ENCODE results near the gene CFL1. TPM values are rescaled to one million over a fixed set of nuclear protein-coding genes. Genes with fewer than 3 reads are reported as not detected.

The CFL1 gene
- total and polyA plus RNA-seq, 4 experiments from 2014 or later = 540 to 2,825 (median 1,686) TPM

DNA sequence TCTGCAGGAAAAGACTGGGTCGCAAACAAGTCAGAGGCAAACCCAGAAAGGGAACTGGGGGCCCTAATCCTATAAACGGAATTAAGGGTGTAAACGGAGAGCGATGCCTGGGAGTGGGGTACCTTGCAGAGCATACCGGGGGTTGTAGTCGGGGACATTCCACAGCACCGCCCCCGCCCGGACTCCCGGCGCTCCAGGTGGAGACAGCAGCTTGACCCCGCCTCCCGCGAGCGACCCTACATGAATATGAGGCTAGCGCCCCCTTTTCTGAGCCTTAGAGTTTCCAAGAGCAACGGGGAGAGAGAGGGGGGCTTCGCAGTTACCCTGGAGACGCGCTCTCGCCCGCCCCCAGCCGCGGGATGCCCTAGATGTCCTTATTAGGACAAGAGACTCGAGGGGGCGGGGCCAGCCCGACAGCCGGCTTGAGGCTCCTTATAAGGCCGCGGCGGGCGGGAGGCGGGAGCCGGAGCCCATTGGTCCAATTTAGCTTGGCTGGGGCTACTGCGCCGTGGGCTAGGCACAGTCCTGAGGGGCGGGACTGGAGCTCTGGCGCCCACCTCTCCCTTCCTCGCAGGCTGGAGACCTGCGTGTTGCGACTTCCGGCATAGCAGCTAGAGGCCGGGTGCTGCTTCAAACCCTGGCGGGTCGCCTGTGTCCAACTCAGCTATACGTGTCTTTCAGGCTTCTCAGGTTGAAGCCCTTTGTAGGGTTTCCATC is 1.3 kb upstream of the CFL1 start:
- H3K4me3 ChIP-seq (ENCODE audit: low read length in 2 of 2) = peak overlapping the region; percentile 55 to 81
- no peaks in the 10 kb centered on the region for H3K27me3 Mint-ChIP-seq
- CTCF ChIA-PET (ENCODE audit: partially characterized antibody) = interaction anchor here (0.7 to 11.0 kb wide), 26 partner anchors 7 to 759 kb away, joined by 3 to 281 read pairs (median 4); partner anchors contain the start of genes BANF1, C11orf68, CCDC85B and DRAP1

DNA sequence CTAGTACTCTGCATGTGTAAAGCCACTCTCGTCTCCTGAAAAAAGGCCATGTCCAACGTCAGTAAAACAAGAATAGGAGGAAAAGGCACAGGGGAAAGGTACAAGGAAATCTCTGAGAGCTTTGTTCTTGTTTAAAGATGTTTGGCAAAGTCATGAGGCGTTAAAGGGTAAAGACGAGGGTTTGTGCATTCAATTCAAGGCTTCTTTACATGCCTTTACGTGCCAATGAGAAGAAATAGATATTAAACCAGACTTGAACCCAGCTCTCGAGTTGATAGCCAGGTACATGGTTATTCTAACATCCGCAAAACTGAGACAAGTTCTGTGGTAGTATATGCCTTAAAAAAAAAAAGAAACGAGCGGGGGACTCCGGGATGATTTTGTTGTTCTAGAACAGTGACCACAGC is 704 bp upstream of the CFL1 start:
- no peaks in the 10 kb centered on the region for H3K27me3 Mint-ChIP-seq
- DNase-seq = peak in 1 of 5 donors; percentile 23
- POLR2A ChIA-PET (ENCODE audit: partially characterized antibody) = interaction anchor here (0.6 to 8.5 kb wide), 37 partner anchors 8 to 1541 kb away, joined by 3 to 435 read pairs (median 5); partner anchors contain the start of genes BANF1, C11orf68, CCDC85B and CTSW

More for the DNA sequence above, 1.3 kb upstream of the CFL1 start:
- Histone ChIP-seq H3K27me3 (ENCODE audit: insufficient read depth, low read length) (no peaks in the 10 kb centered on the region), H3K27ac (ENCODE audit: low read depth, low read length) (peak overlapping the region; percentile 85), H3K4me1 (ENCODE audit: insufficient read depth, low read length) (peaks cover 59% of the 10 kb centered on the region), H3K36me3 (ENCODE audit: insufficient read depth, low read length) (peaks cover 46% of the 10 kb centered on the region), H3K9me3 (ENCODE audit: control insufficient read depth in 1 of 2, low read length in 2 of 2) (no peaks in the 10 kb centered on the region)
- peak; percentile 89 to 98 (median 92) for DNase-seq
- peak overlapping the region; percentile 92 to 99 (median 97) for H3K27ac Mint-ChIP-seq
- H3K9me3 Mint-ChIP-seq = peaks cover 0 to 6% (median 0%) of the 10 kb centered on the region in 8 donors
- peaks cover 36 to 60% of the 10 kb centered on the region in 2 donors for H3K36me3 Mint-ChIP-seq
- H3K4me1 Mint-ChIP-seq = peaks cover 33 to 64% (median 48%) of the 10 kb centered on the region in 4 donors
- POLR2A ChIA-PET (ENCODE audit: partially characterized antibody) = interaction anchor here (0.7 to 8.5 kb wide), 40 partner anchors 8 to 1618 kb away, joined by 3 to 435 read pairs (median 5); partner anchors contain the start of genes BANF1, C11orf68, CCDC85B and CTSW
- intact Hi-C loops (cut with micrococcal nuclease) = loop anchor here (2.0 to 10.0 kb wide), 3 partner anchors 14 to 724 kb away; partner anchors contain the start of genes EFEMP2, RELA and SYVN1
- peak overlapping the region; percentile 93 to 99 (median 96) for H3K4me3 Mint-ChIP-seq

DNA sequence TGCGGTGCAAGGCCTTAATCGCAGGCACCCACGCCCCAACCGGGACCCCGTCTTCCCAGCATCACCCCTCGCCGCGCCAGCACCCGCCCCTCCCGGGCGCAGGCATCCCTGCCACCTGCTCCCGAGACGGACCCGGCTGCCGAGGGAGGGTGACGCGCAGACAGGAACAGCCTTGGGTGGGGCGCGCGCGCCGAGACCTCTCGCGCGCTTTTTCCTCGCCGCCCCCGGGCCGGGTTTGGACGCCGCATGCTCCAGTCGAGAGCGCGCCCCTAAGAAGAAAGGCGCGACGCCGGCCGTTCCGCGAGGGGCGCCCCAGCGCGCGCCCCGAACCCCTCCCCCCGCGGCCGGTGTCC is 504 bp downstream of the CFL1 start:
- Mint-ChIP-seq H3K27me3 (no peaks in the 10 kb centered on the region), H3K4me3 (peak overlapping the region; percentile 83 to 96 (median 91)), H3K36me3 (peaks cover 39 to 63% of the 10 kb centered on the region in 2 donors), H3K9me3 (peaks cover 0 to 6% (median 0%) of the 10 kb centered on the region in 8 donors), H3K4me1 (peaks cover 32 to 76% (median 53%) of the 10 kb centered on the region in 4 donors), H3K27ac (peak overlapping the region in 2 of 7 donors; percentile 71 to 93)
- Histone ChIP-seq H3K27ac (ENCODE audit: low read depth, low read length) (peak overlapping the region; percentile 60), H3K4me1 (ENCODE audit: insufficient read depth, low read length) (peaks cover 62% of the 10 kb centered on the region), H3K27me3 (ENCODE audit: insufficient read depth, low read length) (no peaks in the 10 kb centered on the region), H3K36me3 (ENCODE audit: insufficient read depth, low read length) (peaks cover 43% of the 10 kb centered on the region), H3K9me3 (ENCODE audit: control insufficient read depth in 1 of 2, low read length in 2 of 2) (no peaks in the 10 kb centered on the region), H3K4me3 (ENCODE audit: low read length in 2 of 2) (peak overlapping the region; percentile 62 to 90)
- ChIA-PET POLR2A (ENCODE audit: partially characterized antibody) (interaction anchor here (0.8 to 8.5 kb wide), 21 partner anchors 9 to 514 kb away, joined by 3 to 435 read pairs (median 5); partner anchors contain the start of genes BANF1, CCDC85B, CTSW and EFEMP2), CTCF (ENCODE audit: partially characterized antibody) (interaction anchor here (0.8 to 11.0 kb wide), 3 partner anchors 24 to 146 kb away, joined by 3 to 281 read pairs (median 3); partner anchors contain the start of genes CCDC85B, FIBP and KAT5)
- intact Hi-C loops (cut with micrococcal nuclease) = loop anchor here (5.0 to 10.0 kb wide), 2 partner anchors 195 to 723 kb away; partner anchors contain the start of genes RELA and SYVN1
- peak; percentile 65 to 74 (median 69) for DNase-seq

More for the DNA sequence above, 704 bp upstream of the CFL1 start:
- peak overlapping the region; percentile 85 for H3K27ac ChIP-seq (ENCODE audit: low read depth, low read length)
- no peaks in the 10 kb centered on the region for H3K27me3 ChIP-seq (ENCODE audit: insufficient read depth, low read length)
- H3K4me1 Mint-ChIP-seq = peaks cover 33 to 70% (median 52%) of the 10 kb centered on the region in 4 donors
- H3K27ac Mint-ChIP-seq = peak overlapping the region; percentile 91 to 99 (median 97)
- peak overlapping the region; percentile 55 to 81 for H3K4me3 ChIP-seq (ENCODE audit: low read length in 2 of 2)
- peaks cover 46% of the 10 kb centered on the region for H3K36me3 ChIP-seq (ENCODE audit: insufficient read depth, low read length)
- H3K4me1 ChIP-seq (ENCODE audit: insufficient read depth, low read length) = peaks cover 63% of the 10 kb centered on the region
- H3K9me3 Mint-ChIP-seq = peaks cover 0 to 6% (median 0%) of the 10 kb centered on the region in 8 donors
- CTCF ChIA-PET (ENCODE audit: partially characterized antibody) = interaction anchor here (0.6 to 11.0 kb wide), 9 partner anchors 13 to 186 kb away, joined by 3 to 281 read pairs (median 3); partner anchors contain the start of genes CCDC85B, EFEMP2, FIBP and KAT5
- H3K9me3 ChIP-seq (ENCODE audit: control insufficient read depth in 1 of 2, low read length in 2 of 2) = no peaks in the 10 kb centered on the region
- peak overlapping the region; percentile 93 to 99 (median 96) for H3K4me3 Mint-ChIP-seq
- intact Hi-C loops (cut with micrococcal nuclease) = loop anchor here (1.0 to 10.0 kb wide), 9 partner anchors 14 to 724 kb away; partner anchors contain the start of genes BANF1, C11orf68, CCDC85B and DRAP1
- H3K36me3 Mint-ChIP-seq = peaks cover 42 to 63% of the 10 kb centered on the region in 2 donors

DNA sequence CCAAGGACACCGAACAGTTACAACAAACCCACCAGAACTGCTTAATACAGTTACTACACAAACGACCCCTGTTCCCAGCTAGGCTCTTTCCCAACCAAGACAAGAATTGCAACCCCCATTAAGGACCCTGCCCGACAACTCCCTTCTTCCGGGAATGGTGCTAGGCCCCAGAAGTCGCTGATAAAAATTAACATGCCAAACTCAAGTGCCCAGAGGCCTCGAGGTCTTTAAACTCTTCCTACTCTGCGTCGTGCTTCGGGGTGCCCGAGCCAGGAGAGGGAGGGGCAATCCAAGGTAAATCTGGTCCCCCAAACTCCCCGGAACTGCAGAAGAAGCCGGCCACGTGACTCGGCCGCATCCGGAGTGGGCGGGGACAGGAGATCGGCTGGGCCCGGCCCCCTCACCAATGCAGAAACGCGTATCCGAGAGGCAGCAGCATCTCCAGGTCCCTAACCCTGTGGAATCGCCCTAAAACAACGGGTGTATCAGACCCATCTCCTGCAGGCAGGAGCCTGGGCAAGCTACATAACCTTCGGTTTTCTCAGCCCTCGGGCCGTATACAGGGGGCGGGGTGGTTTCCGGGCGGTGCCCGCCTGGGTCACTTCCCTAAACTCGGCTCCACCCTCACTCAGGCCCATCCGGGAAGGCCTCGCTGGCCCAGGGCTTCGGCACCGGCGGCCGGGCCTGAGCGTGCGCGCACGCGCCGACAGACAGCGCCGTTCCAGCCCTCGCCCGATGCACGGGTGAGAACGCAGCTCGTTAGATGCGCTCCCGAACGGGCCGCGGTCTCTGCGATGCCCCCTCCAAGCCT is 1.1 kb downstream of the CFL1 start:
- CTCF ChIA-PET (ENCODE audit: partially characterized antibody) = interaction anchor here (0.5 to 11.0 kb wide), 2 partner anchors 31 to 87 kb away, joined by 4 to 281 read pairs; partner anchors contain the start of genes CCDC85B and FIBP
- DNase-seq = peak; percentile 81 to 88 (median 84)
- H3K36me3 ChIP-seq (ENCODE audit: insufficient read depth, low read length) = peaks cover 42% of the 10 kb centered on the region

DNA sequence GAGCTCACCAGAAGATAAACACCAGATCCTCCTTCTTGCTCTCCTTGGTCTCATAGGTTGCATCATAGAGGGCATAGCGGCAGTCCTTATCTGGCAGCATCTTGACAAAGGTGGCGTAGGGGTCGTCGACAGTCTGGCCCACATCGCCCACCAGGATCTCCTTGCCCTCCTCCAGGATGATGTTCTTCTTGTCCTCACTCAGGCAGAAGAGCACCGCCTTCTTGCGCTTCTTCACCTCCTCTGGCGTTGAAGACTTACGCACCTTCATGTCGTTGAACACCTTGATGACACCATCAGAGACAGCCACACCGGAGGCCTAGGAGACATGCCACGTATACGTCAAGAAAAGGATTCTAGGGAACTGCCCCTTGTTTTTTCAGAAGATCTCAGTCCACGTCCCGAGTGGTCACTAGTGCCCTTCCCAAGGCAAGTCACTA is 2.0 kb downstream of the CFL1 start:
- intact Hi-C loops (cut with micrococcal nuclease) = loop anchor here (5.0 to 10.0 kb wide), 2 partner anchors 194 to 721 kb away; partner anchors contain the start of genes RELA and SYVN1
- H3K36me3 Mint-ChIP-seq = peaks cover 51 to 67% of the 10 kb centered on the region in 2 donors
- Histone ChIP-seq H3K4me3 (ENCODE audit: low read length in 2 of 2) (peak overlapping the region; percentile 25 to 90), H3K36me3 (ENCODE audit: insufficient read depth, low read length) (peaks cover 50% of the 10 kb centered on the region), H3K4me1 (ENCODE audit: insufficient read depth, low read length) (peaks cover 47% of the 10 kb centered on the region), H3K9me3 (ENCODE audit: control insufficient read depth in 1 of 2, low read length in 2 of 2) (peaks cover 0 to 5% of the 10 kb centered on the region in 2 donors), H3K27ac (ENCODE audit: low read depth, low read length) (peak overlapping the region; percentile 60), H3K27me3 (ENCODE audit: insufficient read depth, low read length) (no peaks in the 10 kb centered on the region)
- H3K27ac Mint-ChIP-seq = peak overlapping the region; percentile 81 to 97 (median 92)
- H3K4me3 Mint-ChIP-seq = peak overlapping the region; percentile 83 to 96 (median 91)
- CTCF ChIA-PET (ENCODE audit: partially characterized antibody) = interaction anchor here (11.0 kb wide), 1 partner anchor 31 kb away, joined by 281 read pairs; the partner anchor contains the start of genes CCDC85B and FIBP
- H3K4me1 Mint-ChIP-seq = peaks cover 32 to 73% (median 50%) of the 10 kb centered on the region in 4 donors
- no peaks in the 10 kb centered on the region for H3K27me3 Mint-ChIP-seq
- peaks cover 0 to 6% (median 0%) of the 10 kb centered on the region in 8 donors for H3K9me3 Mint-ChIP-seq
- POLR2A ChIA-PET (ENCODE audit: partially characterized antibody) = interaction anchor here (1.0 to 6.4 kb wide), 7 partner anchors 9 to 241 kb away, joined by 3 to 222 read pairs (median 30); partner anchors contain the start of genes EFEMP2, MAP3K11, PCNX3 and SNX32
- DNase-seq = no peak

More for the DNA sequence above, 1.1 kb downstream of the CFL1 start:
- H3K27me3 ChIP-seq (ENCODE audit: insufficient read depth, low read length) = no peaks in the 10 kb centered on the region
- no peaks in the 10 kb centered on the region for H3K9me3 ChIP-seq (ENCODE audit: control insufficient read depth in 1 of 2, low read length in 2 of 2)
- peak overlapping the region; percentile 81 to 97 (median 92) for H3K27ac Mint-ChIP-seq
- H3K4me3 Mint-ChIP-seq = peak overlapping the region; percentile 83 to 96 (median 91)
- no peaks in the 10 kb centered on the region for H3K27me3 Mint-ChIP-seq
- intact Hi-C loops (cut with micrococcal nuclease) = loop anchor here (5.0 to 10.0 kb wide), 2 partner anchors 195 to 722 kb away; partner anchors contain the start of genes RELA and SYVN1
- POLR2A ChIA-PET (ENCODE audit: partially characterized antibody) = interaction anchor here (0.8 to 8.5 kb wide), 16 partner anchors 9 to 515 kb away, joined by 3 to 435 read pairs (median 5); partner anchors contain the start of genes BANF1, CCDC85B, CTSW and EFEMP2
- peak overlapping the region; percentile 60 for H3K27ac ChIP-seq (ENCODE audit: low read depth, low read length)
- H3K4me1 Mint-ChIP-seq = peaks cover 34 to 80% (median 54%) of the 10 kb centered on the region in 4 donors
- peak overlapping the region; percentile 62 to 90 for H3K4me3 ChIP-seq (ENCODE audit: low read length in 2 of 2)
- H3K4me1 ChIP-seq (ENCODE audit: insufficient read depth, low read length) = peaks cover 56% of the 10 kb centered on the region
- H3K36me3 Mint-ChIP-seq = peaks cover 43 to 66% of the 10 kb centered on the region in 2 donors
- H3K9me3 Mint-ChIP-seq = peaks cover 0 to 6% (median 0%) of the 10 kb centered on the region in 8 donors

Data from CD4-positive, alpha-beta memory T cell (primary cell).